Epithelial cell of proximal tubule (primary cell): Measurements from ENCODE around the gene ABCB8. TPM values are rescaled to one million over a fixed set of nuclear protein-coding genes. Genes with fewer than 3 reads are reported as not detected.

ENCODE experiments used
- DNase-seq: peaks from one replicate; pipeline ENCODE4 v3.0.0-alpha.2; 2011; ENCODE audit warnings: low read depth
- H3K4me3 ChIP-seq: 2 replicates; pipeline ENCODE4 v1.5.1; 2011; ENCODE audit warnings: low read depth, mild to moderate bottlenecking, low read length
- CTCF ChIP-seq: conservative IDR thresholded peaks from 2 replicates; pipeline ENCODE4 v1.5.1; 2012; ENCODE audit warnings: low read depth, mild to moderate bottlenecking, low read length
- total RNA-seq: library from RNA; depleted of rRNA; stranded (reverse); fragments of >200 nt; gene quantifications from 2 replicates; pipeline ENCODE4 v1.2.3, GENCODE V29; 2015

ABCB8 gene
- total RNA-seq, 1 donor from 2014 or later: 31.8 TPM

- peak overlapping the region; percentile 91 for H3K4me3 ChIP-seq
- DNase-seq: no peak
- TF ChIP-seq CTCF: peak; percentile 37
Observed at GRCh38 chr7:151087245-151088018, 59.2 kb downstream of the ABCB8 start.

GRCh38 chr7:151088019-151088855 lies 60.0 kb downstream of the ABCB8 start:
- DNase-seq: no peak
- TF ChIP-seq CTCF: no peak
- peak overlapping the region; percentile 91 for H3K4me3 ChIP-seq

DNA sequence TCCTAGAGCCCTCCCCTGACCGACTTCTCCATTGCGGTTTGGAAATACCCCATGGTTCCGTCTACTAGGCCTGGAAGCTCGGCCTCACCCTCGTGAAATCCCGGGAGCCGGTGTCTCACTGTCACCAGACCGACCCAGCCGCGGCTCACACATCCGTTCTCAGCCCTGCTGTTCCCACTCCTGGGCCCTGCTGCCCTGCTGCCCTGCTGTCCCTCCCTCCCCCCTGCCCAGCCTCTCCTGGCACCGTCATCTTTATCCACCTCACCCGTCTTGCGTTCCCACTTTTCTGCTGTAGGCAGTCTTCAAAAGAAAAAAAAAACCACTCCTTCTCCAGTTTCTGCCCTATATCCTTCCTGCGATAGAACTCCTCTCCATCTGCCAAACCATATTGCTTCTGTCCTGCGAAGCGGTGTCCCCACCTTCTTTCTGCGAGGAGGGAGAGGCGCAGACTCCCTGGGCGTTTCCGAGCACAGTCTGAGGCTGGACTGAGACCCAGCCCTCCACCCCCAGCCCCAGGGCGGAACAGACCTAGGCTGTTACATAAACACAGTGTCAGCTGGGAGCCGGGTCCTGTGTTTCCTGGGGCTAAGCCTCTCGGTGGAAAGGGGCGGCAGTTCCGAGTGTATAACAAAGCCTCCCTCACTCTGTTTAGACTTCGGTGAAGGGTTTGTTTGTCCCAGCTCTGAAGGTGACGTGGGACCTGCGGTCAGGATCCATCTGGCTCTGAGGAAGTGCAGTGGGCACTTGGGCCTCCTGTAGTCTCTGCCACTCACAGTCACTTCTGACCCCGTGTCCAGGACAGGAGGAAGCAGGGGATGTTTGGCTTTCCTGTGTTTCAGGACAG lies 60.8 kb downstream of the ABCB8 start:
- H3K4me3 ChIP-seq: peak overlapping the region; percentile 91
- no peak for DNase-seq
- TF ChIP-seq CTCF: no peak

- no peak overlapping the region for H3K4me3 ChIP-seq
- no peak for TF ChIP-seq CTCF
- no peak for DNase-seq
Observed at GRCh38 chr7:151089893-151090730, 61.9 kb downstream of the ABCB8 start.

DNA sequence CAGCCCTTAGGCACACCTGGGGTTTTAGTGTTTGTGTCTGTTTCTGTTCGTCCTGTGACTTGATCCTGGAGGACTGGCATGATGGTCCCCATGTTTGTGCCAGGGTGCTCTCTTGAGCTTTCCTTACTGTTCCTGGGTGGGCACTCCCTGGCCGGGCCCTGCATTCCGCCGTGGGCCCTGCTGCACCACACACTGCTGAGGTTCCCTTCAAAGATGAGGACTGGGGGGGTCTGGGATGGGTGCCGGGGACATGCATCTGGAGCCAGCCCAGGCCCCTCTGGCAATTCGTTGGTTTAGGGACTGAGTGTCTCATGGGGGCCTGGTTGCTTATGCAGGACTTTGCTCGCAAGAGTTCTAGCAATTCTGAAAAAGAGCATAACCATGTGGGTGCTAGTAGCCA lies 62.8 kb downstream of the ABCB8 start:
- no peak for DNase-seq
- H3K4me3 ChIP-seq: no peak overlapping the region
- no peak for TF ChIP-seq CTCF

DNA sequence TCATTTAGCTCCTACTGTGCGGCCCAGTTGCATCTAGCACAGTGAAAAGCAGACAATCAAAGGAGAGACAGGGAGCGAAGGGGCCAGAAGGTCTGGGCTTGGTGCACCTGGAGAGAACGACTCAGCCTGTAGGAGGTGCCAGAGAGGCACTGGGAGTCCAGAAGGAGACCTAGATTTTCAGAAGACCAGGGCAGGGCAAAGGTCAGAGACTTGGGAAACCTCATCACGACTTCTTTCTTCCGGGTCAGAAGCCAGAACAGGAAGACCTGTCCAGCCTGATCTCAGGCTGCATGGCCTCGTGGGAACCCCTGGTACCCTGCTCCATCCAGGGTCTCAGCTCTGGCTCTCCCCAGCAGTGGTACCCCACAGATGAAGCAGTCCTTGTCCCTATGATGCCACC lies 63.2 kb downstream of the ABCB8 start:
- H3K4me3 ChIP-seq: no peak overlapping the region
- peak; percentile 80 for TF ChIP-seq CTCF
- no peak for DNase-seq
